HepG2 (cell line): ENCODE results near the gene TTC17. TPM values are rescaled to one million over a fixed set of nuclear protein-coding genes. Genes with fewer than 3 reads are reported as not detected.

Experiments used
- ATAC-seq: fragments of 200-7000 bp; cut with Tn5 transposase; 3 replicates; pipeline ENCODE4 v1.9.1; 2020; ENCODE audit warnings: mild to moderate bottlenecking, moderate library complexity
- BruUV-seq: library from RNA; stranded (reverse); fragments of 400-500 nt; replicated peaks from 2 replicates; lab custom pipeline; 2021; lab: Mats Ljungman, UMichigan
- CTCF ChIA-PET: fragments of 300-600 bp; formaldehyde crosslinking; extraction: SDS; loops from one replicate; lab custom pipeline; 2021; ENCODE audit warnings: low total read pairs, inconsistent platforms, low intra/inter-chr PET ratio; lab: Yijun Ruan, JAX
- POLR2A ChIA-PET: fragments of 350-600 bp; sonication (Branson Sonifier 250); formaldehyde crosslinking; loops from one replicate; lab custom pipeline; 2020; ENCODE audit warnings: antibody characterized with exemption, inconsistent platforms; lab: Yijun Ruan, JAX
- DNase-seq: peaks from one replicate; pipeline ENCODE4 v3.0.0-alpha.2; 2015; ENCODE audit warnings: low spot score
- FAIRE-seq: peaks from 3 replicates; lab custom pipeline; 2011; peaks lifted over from hg19 to GRCh38; lab: Jason Lieb, UNC
- H2AFZ ChIP-seq: one replicate; pipeline ENCODE4 v1.6.1; 2011; ENCODE audit warnings: low read length, inconsistent platforms
- H3K27ac ChIP-seq: fragments of 300-600 bp; 3 replicates; pipeline ENCODE4 v1.8.0; 2011; ENCODE audit warnings: mixed run types, mild to moderate bottlenecking, mixed read lengths, low read length, inconsistent platforms; ENCODE audit not compliant: insufficient read depth; ENCODE audit errors: extremely low read length
- H3K27me3 ChIP-seq, 2 experiments: fragments of 200-600 bp in 1 of 2; 2 replicates in 1 of 2; 3 replicates in 1 of 2; pipeline versions ENCODE4 v1.6.0 to v1.8.0; 2011; ENCODE audit warnings: low read length in 2 of 2, mild to moderate bottlenecking in 2 of 2, moderate library complexity in 2 of 2, inconsistent platforms in 1 of 2; ENCODE audit not compliant: insufficient read depth in 2 of 2, control insufficient read depth in 1 of 2
- H3K36me3 ChIP-seq, 2 experiments: fragments of 200-600 bp in 1 of 2; replicated peaks in 1 of 2; 2 replicates in 1 of 2; 3 replicates in 1 of 2; pipeline versions ENCODE4 v1.5.1 to v1.8.0; 2011; ENCODE audit warnings: low read length in 2 of 2, inconsistent platforms in 1 of 2; ENCODE audit not compliant: insufficient read depth in 2 of 2, control insufficient read depth in 1 of 2
- H3K4me1 ChIP-seq: 2 replicates; pipeline ENCODE4 v1.5.1; 2012; ENCODE audit warnings: low read length, inconsistent platforms; ENCODE audit not compliant: insufficient read depth
- H3K4me2 ChIP-seq: 2 replicates; pipeline ENCODE4 v1.6.0; 2011; ENCODE audit warnings: low read depth, low read length, inconsistent platforms
- H3K4me3 ChIP-seq, 3 experiments: fragments of 200-600 bp in 1 of 3; sonication (generic), shearing (Covaris generic) in 1 of 3; replicated peaks in 1 of 3; 2 replicates each; pipeline ENCODE4 v1.5.1; 2011 to 2016; ENCODE audit warnings: low read length in 3 of 3, inconsistent platforms in 2 of 3, low read depth in 2 of 3, mild to moderate bottlenecking in 2 of 3, control low read depth in 1 of 3, mixed read lengths in 1 of 3; ENCODE audit not compliant: insufficient read depth in 1 of 3
- H3K79me2 ChIP-seq: one replicate; pipeline ENCODE4 v1.6.1; 2011; ENCODE audit warnings: low read length, inconsistent platforms; ENCODE audit not compliant: insufficient read depth
- H3K9ac ChIP-seq: 2 replicates; pipeline ENCODE4 v1.6.0; 2011; ENCODE audit warnings: mild to moderate bottlenecking, low read depth, low read length, inconsistent platforms; ENCODE audit not compliant: insufficient read depth
- H3K9me3 ChIP-seq: 2 replicates; pipeline ENCODE4 v1.5.1; 2012; ENCODE audit warnings: mild to moderate bottlenecking, low read length
- H4K20me1 ChIP-seq: 2 replicates; pipeline ENCODE4 v1.6.0; 2011; ENCODE audit warnings: inconsistent platforms, mild to moderate bottlenecking, low read length, moderate library complexity; ENCODE audit not compliant: insufficient read depth
- ATF7-NPFF ChIP-seq: sonication (generic); formaldehyde crosslinking; IDR thresholded peaks from 2 replicates; pipeline ENCODE4 v1.8.1; 2023; ENCODE audit warnings: mild to moderate bottlenecking, low read depth, missing genetic modification reagents, moderate library complexity
- CAMTA2 ChIP-seq: sonication (generic); formaldehyde crosslinking; IDR thresholded peaks from 2 replicates; pipeline ENCODE4 v1.4.0; 2020; ENCODE audit warnings: mild to moderate bottlenecking, missing genetic modification reagents, borderline replicate concordance
- GATA4 ChIP-seq: sonication (generic); IDR thresholded peaks from 2 replicates; pipeline ENCODE4 v1.6.1; 2016; ENCODE audit warnings: antibody characterized with exemption, low read depth, borderline replicate concordance
- HNRNPH1 ChIP-seq: fragments of 200-400 bp; formaldehyde crosslinking; optimal IDR thresholded peaks from 2 replicates; pipeline ENCODE3; 2017; ENCODE audit warnings: mild to moderate bottlenecking, low read depth, low read length
- KDM3A ChIP-seq: IDR thresholded peaks from 2 replicates; pipeline ENCODE4 v1.6.1; 2018; ENCODE audit warnings: low read depth, missing compliant biosample characterization
- MNT ChIP-seq: fragments of 450-650 bp; IDR thresholded peaks from 2 replicates; pipeline ENCODE4 v1.6.1; 2016
- NR2C2 ChIP-seq: sonication (generic); formaldehyde crosslinking; IDR thresholded peaks from 2 replicates; pipeline ENCODE4 v1.4.0; 2020; ENCODE audit warnings: missing genetic modification reagents, mild to moderate bottlenecking, moderate library complexity, borderline replicate concordance
- POLR2G ChIP-seq: fragments of 200-400 bp; formaldehyde crosslinking; IDR thresholded peaks from 2 replicates; pipeline ENCODE4 v1.6.1; 2018; ENCODE audit warnings: mild to moderate bottlenecking, low read depth, low read length, moderate library complexity
- RNF219 ChIP-seq: sonication (generic); formaldehyde crosslinking; IDR thresholded peaks from 2 replicates; pipeline ENCODE4 v1.5.0; 2020; ENCODE audit warnings: mild to moderate bottlenecking, missing genetic modification reagents
- SAFB2 ChIP-seq: sonication (generic); formaldehyde crosslinking; IDR thresholded peaks from 2 replicates; pipeline ENCODE4 v1.5.1; 2020; ENCODE audit warnings: missing genetic modification reagents, low read depth, mild to moderate bottlenecking, borderline replicate concordance
- SNAPC2 ChIP-seq: sonication (generic); formaldehyde crosslinking; IDR thresholded peaks from 2 replicates; pipeline ENCODE4 v1.8.1; 2022; ENCODE audit warnings: mild to moderate bottlenecking, missing genetic modification reagents
- SSRP1 ChIP-seq: IDR thresholded peaks from 2 replicates; pipeline ENCODE4 v1.6.1; 2016; ENCODE audit warnings: control low read depth
- THAP8 ChIP-seq: sonication (generic); formaldehyde crosslinking; IDR thresholded peaks from 2 replicates; pipeline ENCODE4 v1.5.1; 2020; ENCODE audit warnings: missing genetic modification reagents, mild to moderate bottlenecking, borderline replicate concordance
- UBTF ChIP-seq: sonication (generic); formaldehyde crosslinking; IDR thresholded peaks from 2 replicates; pipeline ENCODE4 v1.4.0; 2020; ENCODE audit warnings: mild to moderate bottlenecking, missing genetic modification reagents
- ZHX1 ChIP-seq: sonication (generic); formaldehyde crosslinking; IDR thresholded peaks from 2 replicates; pipeline ENCODE4 v1.8.1; 2022; ENCODE audit warnings: low read depth, mild to moderate bottlenecking, missing genetic modification reagents
- ZNF143 ChIP-seq: sonication (generic); formaldehyde crosslinking; IDR thresholded peaks from 2 replicates; pipeline ENCODE4 v1.4.0; 2020; ENCODE audit warnings: missing genetic modification reagents
- WGBS: methylation state at CpG from one replicate; pipeline ENCODE4 v1.1.6; 2017; ENCODE audit warnings: low lambda C conversion rate; 5-methylcytosine and 5-hydroxymethylcytosine counted together
- in situ Hi-C: cut with HindIII; loops from 2 replicates; pipeline ENCODE4 v1.10.0; 2017; ENCODE audit warnings: low pct_unique_long_range_greater_than_20kb; ENCODE audit not compliant: extremely low pct_ligation_motif_present
- intact Hi-C: fragments of 100-400 bp; cut with micrococcal nuclease; formaldehyde crosslinking; loops from one replicate; pipeline ENCODE4 v1.10.0; 2022; ENCODE audit not compliant: unreplicated experiment
- polyA plus RNA-seq, 8 experiments: library from polyadenylated mRNA; depleted of rRNA in 3 of 8; stranded (reverse) in 7 of 8; unstranded in 1 of 8; fragments of >200 nt; fragmentation: Illumina TruSeq in 4 of 8; extraction: Trizol in 4 of 8; gene quantifications; 2 replicates each; pipeline versions ENCODE4 v1.2.1 to v1.2.3, GENCODE V29; 2011 to 2016; ENCODE audit warnings: low read depth in 4 of 8, missing spikeins in 1 of 8, mixed read lengths in 1 of 8; ENCODE audit not compliant: insufficient read depth in 1 of 8
- total RNA-seq, 5 experiments: library from RNA; depleted of rRNA; stranded (reverse); fragments of >200 nt; fragmentation: Illumina TruSeq; extraction: Trizol; gene quantifications; 2 replicates each; pipeline ENCODE4 v1.2.3, GENCODE V29; 2016; ENCODE audit warnings: low read depth in 1 of 5

Gene TTC17
- total and polyA plus RNA-seq, 2 of the 13 experiments (the other 11 are each of a cell fraction or from before 2014, with no cell fraction given), result 55.9 to 99.7 TPM

- H3K79me2 ChIP-seq, result no peaks in the 10 kb centered on the region
- ChIA-PET CTCF (no interaction called here), POLR2A (no interaction called here)
- 10% methylated on average over 6 of the region's 6 CpGs for WGBS
- H3K27me3 ChIP-seq, result peaks cover 0 to 18% of the 10 kb centered on the region in 2 experiments; a peak in 2 of 5 replicates
- H3K27ac ChIP-seq, result no peak overlapping the region
- no peak overlapping the region for H3K4me2 ChIP-seq
- no TSS peak for BruUV-seq
- in situ Hi-C loops (no loop called here), intact Hi-C loops (no loop called here)
- no peaks in the 10 kb centered on the region for H3K9me3 ChIP-seq
- no peak overlapping the region for H3K4me3 ChIP-seq
- no peak overlapping the region for H2AFZ ChIP-seq
- DNase-seq (no peak), FAIRE-seq (no peak), ATAC-seq (no peak)
- H3K4me1 ChIP-seq, result no peaks in the 10 kb centered on the region
- H3K36me3 ChIP-seq, result no peaks in the 10 kb centered on the region
- no peaks in the 10 kb centered on the region for H4K20me1 ChIP-seq
- TF ChIP-seq NR2C2 (no peak), ZNF143 (CRISPR knock-in tag) (0 out of 2 replicates have a peak, but pooled peaks have one; percentile 29), CAMTA2 (no peak), KDM3A (CRISPR knock-in tag) (no peak), UBTF (CRISPR knock-in tag) (no peak), POLR2G (no peak), HNRNPH1 (no peak), RNF219 (CRISPR knock-in tag) (no peak), SAFB2 (CRISPR knock-in tag) (no peak), ATF7-NPFF (no peak), THAP8 (CRISPR knock-in tag) (no peak), SNAPC2 (CRISPR knock-in tag) (no peak), MNT (0 out of 2 replicates have a peak, but pooled peaks have one; percentile 26), GATA4 (no peak), ZHX1 (CRISPR knock-in tag) (no peak), SSRP1 (CRISPR knock-in tag) (no peak)
- H3K9ac ChIP-seq, result no peak overlapping the region
Measured at GRCh38 chr11:43511959-43512358, 153.2 kb downstream of the TTC17 start.
